ENCODE measurements around the gene DDT. TPM values are rescaled to one million over a fixed set of nuclear protein-coding genes. Genes with fewer than 3 reads are reported as not detected.
"Not testable (repeated sequence)": the region's sequence is repeated elsewhere in the genome, so short reads cannot be mapped to it uniquely, and the experiment has no call there.

The DDT gene
- total and polyA plus RNA-seq, 8 donors: 77.5 to 204 (median 121) TPM

DNA sequence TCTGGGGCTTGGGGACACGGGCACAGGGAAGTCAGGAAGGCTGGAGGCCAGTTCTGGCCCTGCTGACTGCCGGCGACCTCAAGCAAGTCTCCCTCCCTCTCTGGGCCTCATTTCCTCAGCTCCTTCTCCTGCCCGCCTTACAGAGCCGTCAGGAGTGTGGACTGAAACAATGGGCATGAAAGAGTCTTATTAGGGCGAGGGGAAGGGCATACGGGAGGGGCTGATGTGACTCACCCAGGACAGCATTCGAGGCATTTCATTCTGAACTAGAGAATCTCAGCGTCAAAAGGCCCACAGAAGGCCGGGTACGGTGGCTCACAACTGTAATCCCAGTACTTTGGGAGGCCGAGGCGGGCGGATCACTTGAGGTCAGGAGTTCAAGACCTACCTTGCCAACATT lies 34.1 kb downstream of the DDT start:
- H3K4me3 ChIP-seq; H3K27me3 ChIP-seq; FAIRE-seq; DNase-seq; H3K9me3 ChIP-seq; H3K27ac ChIP-seq; H3K36me3 ChIP-seq; ATAC-seq; intact Hi-C loops (cut with DNase I); H3K4me1 ChIP-seq: not testable (repeated sequence)
- no CpG with 5 or more reads among the region's 14 CpGs for WGBS, 2 donors

DNA sequence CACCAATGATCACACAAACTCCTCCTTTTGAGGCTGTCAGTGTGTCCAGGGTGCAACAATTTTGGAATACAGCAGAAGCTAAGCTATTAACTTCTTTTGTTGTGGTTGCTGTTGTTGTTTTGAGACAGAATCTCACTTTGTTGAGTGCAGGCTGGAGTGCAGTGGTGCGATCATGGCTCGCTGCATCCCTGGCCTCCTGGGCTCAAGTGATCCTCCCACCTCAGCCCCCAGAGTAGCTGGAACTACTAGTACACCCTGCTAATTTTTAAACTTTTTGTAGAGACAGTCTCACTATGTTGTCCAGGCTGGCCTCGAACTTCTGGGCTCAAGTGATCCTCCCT lies 35.3 kb downstream of the DDT start:
- TF ChIP-seq, protein P1, sequence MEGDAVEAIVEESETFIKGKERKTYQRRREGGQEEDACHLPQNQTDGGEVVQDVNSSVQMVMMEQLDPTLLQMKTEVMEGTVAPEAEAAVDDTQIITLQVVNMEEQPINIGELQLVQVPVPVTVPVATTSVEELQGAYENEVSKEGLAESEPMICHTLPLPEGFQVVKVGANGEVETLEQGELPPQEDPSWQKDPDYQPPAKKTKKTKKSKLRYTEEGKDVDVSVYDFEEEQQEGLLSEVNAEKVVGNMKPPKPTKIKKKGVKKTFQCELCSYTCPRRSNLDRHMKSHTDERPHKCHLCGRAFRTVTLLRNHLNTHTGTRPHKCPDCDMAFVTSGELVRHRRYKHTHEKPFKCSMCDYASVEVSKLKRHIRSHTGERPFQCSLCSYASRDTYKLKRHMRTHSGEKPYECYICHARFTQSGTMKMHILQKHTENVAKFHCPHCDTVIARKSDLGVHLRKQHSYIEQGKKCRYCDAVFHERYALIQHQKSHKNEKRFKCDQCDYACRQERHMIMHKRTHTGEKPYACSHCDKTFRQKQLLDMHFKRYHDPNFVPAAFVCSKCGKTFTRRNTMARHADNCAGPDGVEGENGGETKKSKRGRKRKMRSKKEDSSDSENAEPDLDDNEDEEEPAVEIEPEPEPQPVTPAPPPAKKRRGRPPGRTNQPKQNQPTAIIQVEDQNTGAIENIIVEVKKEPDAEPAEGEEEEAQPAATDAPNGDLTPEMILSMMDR (IDR thresholded peaks at IDR 0.05): no peak
- 63 to 79% methylated on average over 3 of the region's 3 CpGs for WGBS, 2 donors
- Histone ChIP-seq H3K27ac (no peak overlapping the region), H3K27me3 (no peaks in the 10 kb centered on the region), H3K9me3 (no peaks in the 10 kb centered on the region), H3K4me1 (peaks cover 0 to 6% (median 5%) of the 10 kb centered on the region in 3 donors), H3K36me3 (no peaks in the 10 kb centered on the region), H3K4me3 (no peak overlapping the region)
- FAIRE-seq (no peak), DNase-seq (no peak), ATAC-seq (no peak)
- intact Hi-C loops (cut with DNase I): no loop called here

DNA sequence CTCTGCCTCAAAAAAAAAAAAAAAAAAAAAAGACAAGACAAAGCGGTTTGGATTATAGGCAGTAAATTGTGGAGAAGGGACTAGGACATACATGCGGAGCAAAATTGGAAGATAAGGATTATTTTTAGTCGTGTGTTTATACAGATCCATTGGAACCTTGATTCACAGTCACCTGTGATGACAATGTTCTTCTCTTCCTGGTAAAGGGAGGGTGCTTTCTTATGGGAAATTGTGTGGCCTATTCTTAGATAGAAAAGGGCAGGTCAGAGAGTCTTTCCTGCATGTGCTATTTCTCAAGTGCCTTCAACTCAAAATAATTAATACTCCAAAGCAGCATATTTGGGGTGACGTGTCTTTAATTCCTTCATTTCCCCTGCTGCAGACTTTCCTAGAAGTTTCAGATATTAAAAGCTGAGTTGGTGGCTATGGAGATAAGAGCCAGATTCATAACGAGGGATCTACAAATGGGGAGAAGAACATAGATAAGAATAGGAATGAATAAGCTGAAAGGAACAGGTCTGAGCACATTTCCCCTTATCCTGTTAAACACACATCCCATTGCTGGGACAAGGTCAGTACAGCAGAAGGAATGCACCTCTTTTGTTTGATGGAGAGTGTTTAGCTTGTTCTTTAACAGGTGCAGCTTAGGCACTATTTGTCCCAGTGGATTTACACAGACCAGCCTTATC lies 35.8 kb downstream of the DDT start:
- FAIRE-seq (no peak), DNase-seq (no peak), ATAC-seq (peak; percentile 50 to 87 (median 64))
- no peaks in the 10 kb centered on the region for H3K36me3 ChIP-seq
- peaks cover 0 to 6% (median 5%) of the 10 kb centered on the region in 3 donors for H3K4me1 ChIP-seq
- intact Hi-C loops (cut with DNase I): no loop called here
- H3K27ac ChIP-seq: no peak overlapping the region
- TF ChIP-seq, protein P1 (IDR thresholded peaks at IDR 0.05): no peak
- H3K27me3 ChIP-seq: no peaks in the 10 kb centered on the region
- H3K9me3 ChIP-seq: no peaks in the 10 kb centered on the region
- 50 to 56% methylated on average over 5 of the region's 5 CpGs for WGBS, 2 donors
- no peak overlapping the region for H3K4me3 ChIP-seq

DNA sequence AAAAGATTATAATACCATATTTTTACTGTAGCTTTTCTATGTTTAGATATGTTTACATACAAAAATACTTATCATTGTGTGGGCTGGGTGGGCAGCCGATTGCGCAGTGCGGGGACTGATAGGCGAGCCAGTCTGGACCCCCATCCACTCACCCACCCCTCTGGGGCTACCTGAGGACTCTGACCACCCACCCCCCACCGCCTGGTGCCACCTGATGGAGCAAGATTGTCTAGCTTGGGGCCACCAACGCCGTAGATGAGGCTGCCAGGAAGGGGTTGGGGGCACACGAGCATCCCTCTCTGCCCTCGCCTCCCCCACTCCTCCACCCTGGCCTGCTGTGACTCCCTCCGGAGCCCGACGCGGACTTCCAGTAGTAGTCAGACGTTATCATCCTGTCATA lies 47.7 kb downstream of the DDT start:
- H3K36me3 ChIP-seq: no peaks in the 10 kb centered on the region

DNA sequence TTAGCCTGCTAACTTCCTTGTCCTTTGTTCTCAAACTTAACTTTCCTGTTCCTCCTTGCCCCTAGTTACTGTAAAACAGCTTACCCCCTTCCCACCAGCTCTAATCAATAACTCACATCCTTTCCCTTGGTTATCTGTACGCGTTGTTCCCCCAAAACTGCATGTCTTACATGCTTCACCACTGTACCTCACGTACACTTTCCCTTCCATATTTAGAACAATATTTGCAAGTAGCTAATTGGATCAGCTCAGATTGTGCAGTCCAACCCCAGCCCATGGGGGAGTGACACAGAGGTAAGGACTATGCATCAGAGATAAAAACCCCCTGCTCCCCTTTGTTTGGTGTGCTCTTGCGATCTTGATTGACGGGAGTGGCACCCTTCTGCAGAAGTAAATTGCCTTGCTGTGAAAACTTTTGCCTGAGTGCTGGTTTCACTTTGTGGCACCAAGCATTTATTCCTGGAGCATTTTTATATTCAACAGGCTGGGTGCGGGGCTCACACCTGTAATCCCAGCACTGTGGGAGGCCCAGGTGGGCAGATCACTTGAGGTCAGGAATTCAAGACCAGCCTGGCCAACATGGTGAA lies 49.1 kb downstream of the DDT start:
- Histone ChIP-seq H3K9me3 (no peaks in the 10 kb centered on the region), H3K27ac (no peak overlapping the region), H3K4me1 (no peaks in the 10 kb centered on the region), H3K27me3 (no peaks in the 10 kb centered on the region), H3K4me3 (no peak overlapping the region), H3K36me3 (no peaks in the 10 kb centered on the region)
- no peak for DNase-seq
- no peak for FAIRE-seq
- WGBS, 2 donors: 79 to 82% methylated on average over 6 of the region's 6 CpGs
- no peak for ATAC-seq
- intact Hi-C loops (cut with DNase I): loop anchor here in 1 of 3 donors (10.0 kb wide), 1 partner anchor 50 kb away; the partner anchor contains the start of gene DDT
- TF ChIP-seq, protein P1 (IDR thresholded peaks at IDR 0.05): no peak

More for the DNA sequence above, 47.7 kb downstream of the DDT start:
- no peak for ATAC-seq
- Histone ChIP-seq H3K9me3 (no peaks in the 10 kb centered on the region), H3K27me3 (no peaks in the 10 kb centered on the region), H3K4me1 (no peaks in the 10 kb centered on the region), H3K4me3 (no peak overlapping the region), H3K27ac (no peak overlapping the region)
- intact Hi-C loops (cut with DNase I): loop anchor here in 1 of 3 donors (10.0 kb wide), 1 partner anchor 48 kb away; the partner anchor contains the start of gene DDT
- FAIRE-seq: no peak
- 71 to 76% methylated on average over 14 of the region's 14 CpGs for WGBS, 2 donors
- TF ChIP-seq, protein P1 (IDR thresholded peaks at IDR 0.05): no peak
- DNase-seq: no peak

All from pancreas (tissue), 10 donors.